IMR-90 (cell line): ENCODE results near the gene CTBP2. TPM values are rescaled to one million over a fixed set of nuclear protein-coding genes. Genes with fewer than 3 reads are reported as not detected.
A peak's percentile ranks its signal among the peaks of the same experiment; 100 is the strongest.

Experiments
- ATAC-seq: fragments of 200-7000 bp; cut with Tn5 transposase; 2 replicates; pipeline ENCODE4 v1.9.1; 2020; ENCODE audit warnings: low read depth, mild to moderate bottlenecking, moderate library complexity
- BruUV-seq: library from RNA; stranded (reverse); fragments of 400-500 nt; replicated peaks from 2 replicates; lab custom pipeline; 2021; lab: Mats Ljungman, UMichigan
- CTCF ChIA-PET: fragments of 300-600 bp; formaldehyde crosslinking; extraction: SDS; loops from one replicate; lab custom pipeline; 2021; ENCODE audit warnings: antibody characterized with exemption; lab: Yijun Ruan, JAX
- POLR2A ChIA-PET: fragments of 300-600 bp; sonication (Branson Sonifier 250); formaldehyde crosslinking; loops from one replicate; lab custom pipeline; 2022; ENCODE audit warnings: antibody characterized with exemption; ENCODE audit not compliant: unreplicated experiment; lab: Charles Lee
- DNase-seq: peaks from one replicate; pipeline ENCODE4 v3.0.0; 2013
- H2AFZ ChIP-seq: replicated peaks from 2 replicates; pipeline ENCODE3; 2013; ENCODE audit warnings: low read length, mild to moderate bottlenecking; ENCODE audit not compliant: poor library complexity
- H2AK5ac ChIP-seq: 2 replicates; pipeline ENCODE4 v1.6.1; 2013; ENCODE audit warnings: low read depth, low read length, inconsistent platforms
- H2AK9ac ChIP-seq: replicated peaks from 2 replicates; pipeline ENCODE3; 2013; ENCODE audit warnings: mild to moderate bottlenecking, low read depth, low read length, moderate library complexity; ENCODE audit not compliant: poor library complexity
- H2BK120ac ChIP-seq: 2 replicates; pipeline ENCODE4 v1.6.1; 2013; ENCODE audit warnings: low read depth, low read length, inconsistent platforms
- H2BK15ac ChIP-seq: 3 replicates; pipeline ENCODE4 v1.6.1; 2013; ENCODE audit warnings: low read depth, low read length, inconsistent platforms
- H2BK20ac ChIP-seq: 2 replicates; pipeline ENCODE4 v1.6.1; 2013; ENCODE audit warnings: low read depth, mild to moderate bottlenecking, inconsistent platforms, low read length, moderate library complexity
- H2BK5ac ChIP-seq: 2 replicates; pipeline ENCODE4 v1.6.1; 2013; ENCODE audit warnings: mild to moderate bottlenecking, low read depth, low read length, inconsistent platforms; ENCODE audit not compliant: poor library complexity, severe bottlenecking
- H3K14ac ChIP-seq: replicated peaks from 2 replicates; pipeline ENCODE4 v1.6.1; 2013; ENCODE audit warnings: low read depth, low read length, inconsistent platforms
- H3K18ac ChIP-seq: 2 replicates; pipeline ENCODE4 v1.6.1; 2013; ENCODE audit warnings: low read depth, low read length, control low read depth
- H3K23ac ChIP-seq: 2 replicates; pipeline ENCODE4 v1.6.1; 2013; ENCODE audit warnings: low read depth, low read length, inconsistent platforms
- H3K27ac ChIP-seq: 2 replicates; pipeline ENCODE4 v1.5.1; 2013; ENCODE audit warnings: mild to moderate bottlenecking, control low read depth, low read length; ENCODE audit not compliant: insufficient read depth
- H3K27me3 ChIP-seq: 2 replicates; pipeline ENCODE4 v1.6.1; 2013; ENCODE audit warnings: low read length; ENCODE audit not compliant: control insufficient read depth, insufficient read depth
- H3K36me3 ChIP-seq: 2 replicates; pipeline ENCODE4 v1.6.1; 2013; ENCODE audit warnings: low read length, mixed read lengths; ENCODE audit not compliant: control insufficient read depth, insufficient read depth
- H3K4ac ChIP-seq: 2 replicates; pipeline ENCODE4 v1.6.1; 2013; ENCODE audit warnings: low read depth, low read length, inconsistent platforms
- H3K4me1 ChIP-seq: 2 replicates; pipeline ENCODE4 v1.6.1; 2013; ENCODE audit warnings: low read length, mixed read lengths; ENCODE audit not compliant: control insufficient read depth, insufficient read depth
- H3K4me2 ChIP-seq: 2 replicates; pipeline ENCODE4 v1.6.1; 2013; ENCODE audit warnings: low read depth, mild to moderate bottlenecking, control low read depth, low read length, moderate library complexity
- H3K4me3 ChIP-seq: 2 replicates; pipeline ENCODE4 v1.5.1; 2013; ENCODE audit warnings: low read depth, mild to moderate bottlenecking, control low read depth, low read length, moderate library complexity; ENCODE audit not compliant: insufficient read depth
- H3K56ac ChIP-seq: 2 replicates; pipeline ENCODE4 v1.6.1; 2013; ENCODE audit warnings: low read length, inconsistent platforms; ENCODE audit not compliant: insufficient read depth; ENCODE audit errors: extremely low read depth
- H3K79me1 ChIP-seq, 2 experiments: 2 replicates each; pipeline ENCODE4 v1.6.1; 2013; ENCODE audit warnings: low read length in 2 of 2, inconsistent platforms in 1 of 2, low read depth in 1 of 2
- H3K9ac ChIP-seq: 2 replicates; pipeline ENCODE4 v1.6.1; 2013; ENCODE audit warnings: low read depth, low read length, control low read depth
- H3K9me1 ChIP-seq: 2 replicates; pipeline ENCODE4 v1.6.1; 2013; ENCODE audit warnings: low read length, inconsistent platforms; ENCODE audit not compliant: insufficient read depth
- H3K9me3 ChIP-seq: 2 replicates; pipeline ENCODE4 v1.6.1; 2013; ENCODE audit warnings: low read length; ENCODE audit not compliant: control insufficient read depth, insufficient read depth
- H4K20me1 ChIP-seq: 2 replicates; pipeline ENCODE4 v1.6.1; 2013; ENCODE audit warnings: low read length, inconsistent platforms; ENCODE audit not compliant: insufficient read depth
- H4K5ac ChIP-seq: 2 replicates; pipeline ENCODE4 v1.6.1; 2013; ENCODE audit warnings: mild to moderate bottlenecking, low read depth, low read length, control low read depth
- H4K8ac ChIP-seq, 2 experiments: 2 replicates each; pipeline ENCODE4 v1.6.1; 2013; ENCODE audit warnings: low read depth in 2 of 2, low read length in 2 of 2, control low read depth in 1 of 2, inconsistent platforms in 1 of 2
- H4K91ac ChIP-seq: 2 replicates; pipeline ENCODE4 v1.6.1; 2013; ENCODE audit warnings: low read depth, low read length, inconsistent platforms; ENCODE audit not compliant: insufficient read depth
- MAFK ChIP-seq: IDR thresholded peaks from 2 replicates; pipeline ENCODE4 v1.6.1; 2012; ENCODE audit warnings: low read depth, low read length, improper control_type of control experiment
- WGBS, 2 experiments: methylation state at CpG; one replicate each; pipeline versions ENCODE4 v1.1.5 to v1.1.7; 2013; ENCODE audit warnings: missing lambda C conversion rate in 2 of 2; ENCODE audit not compliant: insufficient read length in 1 of 2; ENCODE audit errors: extremely low coverage in 2 of 2; 5-methylcytosine and 5-hydroxymethylcytosine counted together
- dilution Hi-C: fragments of 300-500 bp; cut with HindIII; formaldehyde crosslinking; loops from one replicate; pipeline ENCODE4 v1.14.3; 2018; ENCODE audit warnings: low sequenced_read_pairs; ENCODE audit not compliant: unreplicated experiment
- in situ Hi-C: fragments of 300-500 bp; cut with MboI; formaldehyde crosslinking; loops from 3 replicates; pipeline ENCODE4 v1.14.3; 2019; ENCODE audit warnings: low sequenced_read_pairs, inconsistent platforms, mixed read lengths
- intact Hi-C: fragments of 100-400 bp; cut with micrococcal nuclease; formaldehyde crosslinking; loops from 2 replicates; pipeline ENCODE4 v1.10.0; 2022
- polyA plus RNA-seq, 3 experiments: library from polyadenylated mRNA; depleted of rRNA; stranded (reverse); fragments of >200 nt; gene quantifications; 2 replicates each; pipeline ENCODE4 v1.2.3, GENCODE V29; 2012; ENCODE audit warnings: low replicate concordance in 1 of 3
- total RNA-seq: library from RNA; depleted of rRNA; stranded (reverse); fragments of >200 nt; gene quantifications from 2 replicates; pipeline ENCODE4 v1.2.3, GENCODE V29; 2012

CTBP2 gene
- total and polyA plus RNA-seq, 2 of the 4 experiments (the other 2 are of a cell fraction), result 81.0 to 86.6 TPM

DNA sequence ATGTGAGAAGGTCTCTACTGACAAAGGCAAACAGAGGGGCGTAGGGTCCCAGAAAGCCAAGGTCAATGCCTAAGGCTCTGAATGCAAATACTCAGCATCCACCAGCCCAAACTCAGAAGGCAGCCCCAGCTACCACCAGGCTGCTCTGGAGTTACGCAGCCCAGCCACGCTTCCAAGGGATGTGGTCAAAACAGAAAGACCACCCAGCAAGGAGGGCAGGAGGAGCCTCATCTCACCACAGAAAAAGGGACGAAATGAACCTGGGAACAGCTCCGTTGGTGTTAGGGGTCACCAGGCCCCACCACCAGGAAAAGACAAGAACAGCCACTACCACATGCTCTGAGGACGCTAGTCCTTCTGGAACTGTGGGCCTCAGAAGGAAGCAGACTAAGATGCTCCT, 65.1 kb downstream of the CTBP2 start:
- dilution Hi-C loops, result no loop called here
- H3K4me1 ChIP-seq, result peaks cover 39% of the 10 kb centered on the region

More for the DNA sequence above, 65.1 kb downstream of the CTBP2 start:
- Histone ChIP-seq H4K5ac (peak overlapping the region; percentile 24), H3K4ac (peak overlapping the region; percentile 57), H3K9ac (no peak overlapping the region), H3K79me1 (peaks cover 58 to 91% of the 10 kb centered on the region in 2 experiments), H3K4me3 (no peak overlapping the region), H2BK120ac (peak overlapping the region; percentile 12; the same call in 1 of the 2 replicates), H4K20me1 (peaks cover 76% of the 10 kb centered on the region), H3K36me3 (peaks cover 15% of the 10 kb centered on the region), H2AFZ (no peak overlapping the region), H2AK5ac (peak overlapping the region; percentile 21), H3K27ac (peak overlapping the region; percentile 30; the same call in 1 of the 2 replicates), H3K23ac (peak overlapping the region; percentile 48), H2BK5ac (peak overlapping the region; percentile 23), H3K4me2 (peak overlapping the region; percentile 45), H4K91ac (0 out of 2 replicates have a peak overlapping the region, but pooled peaks have one; percentile 14), H2BK20ac (0 out of 2 replicates have a peak overlapping the region, but pooled peaks have one; percentile 20), H4K8ac (peak overlapping the region; percentile 0 to 43; a peak in 2 of 4 replicates), H3K9me1 (peaks cover 62% of the 10 kb centered on the region), H2AK9ac (peak overlapping the region; percentile 12), H3K14ac (no peak overlapping the region), H3K9me3 (no peaks in the 10 kb centered on the region), H3K18ac (peak overlapping the region; percentile 39; the same call in 1 of the 2 replicates), H3K56ac (no peak overlapping the region), H2BK15ac (0 out of 3 replicates have a peak overlapping the region, but pooled peaks have one; percentile 19), H3K27me3 (no peaks in the 10 kb centered on the region)
- intact Hi-C loops, result no loop called here
- DNase-seq (no peak), ATAC-seq (no peak)
- POLR2A ChIA-PET, result no interaction called here
- BruUV-seq, result no TSS peak
- WGBS, 2 experiments, result no CpG with 5 or more reads among the region's 6 CpGs
- CTCF ChIA-PET, result interaction anchor here (0.7 kb wide), 1 partner anchor 13 kb away, joined by 3 read pairs; no protein-coding TSS in a partner anchor
- no peak for TF ChIP-seq MAFK
- in situ Hi-C loops, result no loop called here
